NCI-H128 (cell line): ENCODE measurements around the gene CCDC92B.
"Not testable (repeated sequence)": the region's sequence is repeated elsewhere in the genome, so short reads cannot be mapped to it uniquely, and the experiment has no call there.

Source experiments
- DNase-seq: peaks from one replicate; lab custom pipeline; 2025; ENCODE audit not compliant: unreplicated experiment; lab: John Stamatoyannopoulos, UW

Gene CCDC92B

DNA sequence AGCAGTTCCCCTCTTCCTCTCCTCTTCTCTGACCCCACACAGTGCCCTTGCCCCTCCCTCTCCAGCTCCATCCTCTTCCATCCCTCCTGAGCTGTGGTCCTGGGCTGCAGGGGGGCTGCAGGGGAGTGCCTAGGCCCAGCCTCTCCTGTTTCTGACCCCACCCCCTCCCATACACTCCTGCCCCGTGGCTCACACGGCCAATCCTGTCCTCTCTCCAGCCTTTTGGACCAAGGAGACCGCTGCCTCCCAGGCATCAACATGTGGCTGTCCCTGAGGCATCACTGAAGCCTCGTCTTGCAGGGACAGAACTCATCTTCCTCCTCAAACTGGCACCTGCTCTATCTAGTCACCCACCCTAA, 44.6 kb downstream of the CCDC92B start:
- no peak for DNase-seq

- DNase-seq, result no peak
Observed at GRCh38 chr17:2704031-2704889, 45.2 kb downstream of the CCDC92B start.

DNA sequence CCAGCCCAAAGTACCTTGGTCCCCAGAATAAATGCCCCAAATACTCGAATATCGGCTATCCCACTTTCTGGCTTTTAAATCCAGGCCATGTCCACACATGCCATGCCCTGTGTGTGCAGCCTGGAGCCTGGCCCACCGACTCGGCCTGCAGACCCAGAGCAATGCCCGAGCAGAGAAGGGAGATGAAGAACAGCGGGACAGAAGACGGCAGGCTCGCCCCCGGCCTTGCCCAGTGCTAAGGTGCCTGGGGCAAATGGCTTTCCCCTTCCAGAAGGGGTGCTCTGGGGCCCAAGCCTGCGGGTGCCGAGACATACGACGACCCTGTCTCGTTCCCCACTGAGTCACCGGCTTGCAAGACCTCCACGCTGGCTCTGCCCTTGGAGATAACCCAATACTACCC, 45.8 kb downstream of the CCDC92B start:
- no peak for DNase-seq

- DNase-seq, result no peak
Observed at GRCh38 chr17:2703181-2703580, 46.3 kb downstream of the CCDC92B start.

- DNase-seq, result no peak
Observed at GRCh38 chr17:2701996-2702741, 47.3 kb downstream of the CCDC92B start.

GRCh38 chr17:2701161-2701995, 48.1 kb downstream of the CCDC92B start:
- DNase-seq, result no peak

GRCh38 chr17:2700491-2701141, 48.8 kb downstream of the CCDC92B start:
- DNase-seq, result no peak

- DNase-seq, result no peak
Observed at GRCh38 chr17:2700030-2700490, 49.4 kb downstream of the CCDC92B start.

DNA sequence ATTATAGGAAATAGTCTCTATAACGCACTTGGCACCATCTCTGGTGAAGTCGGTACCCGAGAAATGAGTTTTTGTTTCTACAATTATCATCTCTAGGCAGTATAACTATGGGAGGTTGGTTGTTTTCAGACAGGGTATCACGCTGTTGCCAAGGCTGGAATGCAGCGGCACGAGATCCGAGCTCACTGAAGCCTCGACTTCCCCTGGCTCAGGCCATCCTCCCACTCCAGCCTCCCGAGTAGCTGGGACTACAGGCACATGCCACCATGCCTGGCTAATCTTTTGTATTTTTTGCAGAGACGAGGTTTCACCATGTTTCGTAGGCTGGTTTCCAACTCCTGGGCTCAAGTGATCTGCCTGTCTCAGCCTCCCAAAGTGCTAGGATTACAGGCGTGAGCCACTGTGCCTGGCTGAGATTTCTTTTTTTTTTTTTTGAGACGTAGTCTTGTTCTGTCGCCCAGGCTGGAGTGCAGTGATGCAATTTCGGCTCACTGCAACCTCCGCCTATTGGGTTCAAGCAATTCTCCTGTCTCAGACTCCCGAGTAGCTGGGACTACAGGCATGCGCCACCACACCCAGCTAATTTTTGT, 50.1 kb downstream of the CCDC92B start:
- not testable (repeated sequence) for DNase-seq

DNA sequence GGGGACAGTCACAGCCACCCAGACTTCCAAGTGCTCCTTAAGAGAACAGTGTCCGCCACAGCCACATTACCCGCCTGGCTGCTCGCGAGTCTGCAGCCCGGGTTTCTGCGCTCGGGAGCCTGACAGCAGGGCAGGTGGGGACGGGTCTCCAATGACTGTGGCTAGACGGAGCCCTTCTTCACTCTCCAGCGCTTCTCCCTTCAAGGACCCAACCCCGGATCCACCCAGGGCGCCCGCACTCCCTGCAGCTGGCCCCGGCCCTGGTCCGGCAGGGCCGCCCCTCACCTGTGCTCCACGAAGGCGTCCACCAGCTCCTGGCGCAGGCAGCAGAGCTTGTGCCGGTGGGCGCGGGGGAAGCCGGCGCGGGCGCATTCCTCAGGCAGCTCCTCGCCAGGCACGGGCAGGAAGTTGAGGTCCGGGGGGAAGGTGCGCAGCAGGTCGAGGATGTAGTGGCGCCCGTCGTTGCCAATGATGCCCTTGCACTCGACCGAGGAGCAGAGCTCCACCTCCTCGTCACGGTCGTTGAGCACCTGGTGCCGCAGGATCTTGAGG, 51.8 kb downstream of the CCDC92B start:
- no peak for DNase-seq

GRCh38 chr17:2695961-2696760, 53.3 kb downstream of the CCDC92B start:
- no peak for DNase-seq

GRCh38 chr17:2695243-2695960, 54.0 kb downstream of the CCDC92B start:
- DNase-seq, result no peak

DNA sequence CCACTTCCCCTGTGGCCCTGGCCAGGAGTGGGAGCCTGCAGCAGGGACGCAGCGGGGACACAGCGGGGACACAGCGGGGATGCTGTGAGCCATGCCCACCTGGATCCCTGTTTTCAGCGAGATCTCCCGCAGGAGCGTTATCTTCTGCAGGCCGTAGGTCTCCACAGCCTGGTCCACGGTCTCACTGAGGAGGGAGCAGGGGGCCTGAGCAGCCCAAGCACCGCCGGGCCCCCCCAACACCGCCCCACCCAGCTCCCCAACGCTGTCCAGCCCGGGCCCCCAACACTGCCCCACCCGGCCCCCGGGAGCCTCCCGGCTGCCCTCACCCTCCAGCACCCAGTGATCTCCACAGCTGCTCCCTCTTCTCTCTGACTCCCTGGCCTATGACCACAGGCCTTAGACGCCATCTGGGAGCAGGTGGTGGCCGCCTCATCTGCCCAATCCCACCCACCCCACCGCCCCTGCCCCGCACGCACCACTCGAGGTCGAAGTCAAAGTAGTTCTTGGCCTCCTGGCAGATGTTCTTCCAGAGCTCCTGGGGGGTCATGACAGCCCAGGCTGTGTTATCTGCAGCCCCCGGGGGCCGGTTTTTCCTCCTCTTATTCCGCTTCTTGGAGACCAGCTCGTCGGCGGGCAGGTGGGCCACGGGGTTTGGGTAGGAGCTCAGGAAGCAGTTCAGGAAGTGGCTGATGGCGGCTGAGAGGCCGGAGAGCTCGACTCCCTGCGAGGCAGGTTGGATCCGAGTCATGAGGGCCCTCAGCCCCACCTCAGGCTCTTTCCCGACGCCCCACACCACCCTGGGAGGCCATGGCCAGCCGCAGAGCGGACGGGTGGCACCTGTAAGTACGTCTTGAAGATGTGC, 54.8 kb downstream of the CCDC92B start:
- no peak for DNase-seq

- no peak for DNase-seq
Observed at GRCh38 chr17:2693561-2694380, 55.7 kb downstream of the CCDC92B start.

DNA sequence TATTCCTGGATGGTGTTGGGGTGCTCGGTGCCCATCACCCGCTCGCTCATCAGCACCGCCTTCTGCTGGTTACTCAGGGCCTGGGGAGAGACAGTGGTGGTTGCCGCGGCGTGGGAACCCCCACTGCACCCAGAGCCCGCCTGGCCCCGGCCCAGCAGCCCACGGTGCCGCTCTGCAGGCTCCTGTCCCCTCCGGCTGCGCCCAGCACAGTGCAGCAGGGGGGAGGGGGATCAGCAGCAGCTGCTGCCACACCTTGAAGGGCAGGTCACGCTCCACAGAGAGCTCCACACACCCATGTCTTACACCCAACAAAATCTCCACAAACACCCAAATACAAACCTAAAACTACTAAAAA, 56.7 kb downstream of the CCDC92B start:
- DNase-seq, result no peak

DNA sequence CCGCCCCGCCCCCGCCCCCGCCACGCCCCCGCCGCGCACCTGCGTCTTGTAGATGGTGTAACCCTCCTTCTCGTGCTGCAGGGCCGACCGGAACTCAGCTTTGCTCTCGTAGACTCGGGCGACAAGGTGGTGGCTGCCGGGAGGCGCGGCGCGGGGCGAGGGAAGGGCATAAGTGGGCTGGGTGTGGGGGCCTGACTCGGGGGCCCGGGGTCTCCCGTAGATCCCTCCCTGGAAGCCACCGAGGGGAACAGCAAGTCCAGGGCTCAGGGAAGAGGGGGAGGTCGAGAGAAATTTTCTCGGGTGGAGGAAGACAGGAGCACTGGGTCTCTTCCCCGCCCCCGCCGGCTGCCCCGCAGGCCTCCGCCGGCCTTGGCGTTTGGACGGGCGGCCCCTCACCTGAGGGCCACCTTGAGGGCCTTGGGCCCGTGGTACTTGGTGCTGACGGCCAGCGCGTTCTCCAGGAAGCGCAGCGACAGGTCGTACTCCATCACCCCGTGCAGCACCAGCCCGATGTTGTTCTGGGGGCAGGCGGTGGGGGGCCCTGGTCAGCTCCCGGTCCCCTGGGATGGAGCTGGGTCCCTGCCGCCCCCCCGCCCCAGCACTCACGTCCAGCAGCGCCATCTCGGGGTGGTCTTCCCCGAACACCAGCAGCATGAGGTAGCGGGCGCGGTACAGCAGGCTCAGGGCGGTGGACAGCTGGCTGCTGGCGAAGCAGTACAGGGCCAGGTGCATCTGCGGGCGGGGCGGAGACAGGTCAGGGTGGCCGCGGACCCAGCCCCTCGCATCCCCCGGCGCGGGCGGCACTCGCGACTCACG, 57.3 kb downstream of the CCDC92B start:
- DNase-seq, result no peak
